ENCODE data around the gene FLAD1. TPM values are rescaled to one million over a fixed set of nuclear protein-coding genes. Genes with fewer than 3 reads are reported as not detected.

FLAD1 gene
- total and polyA plus RNA-seq, 4 donors = 10.9 to 37.0 (median 30.6) TPM

- TF ChIP-seq, protein P1, sequence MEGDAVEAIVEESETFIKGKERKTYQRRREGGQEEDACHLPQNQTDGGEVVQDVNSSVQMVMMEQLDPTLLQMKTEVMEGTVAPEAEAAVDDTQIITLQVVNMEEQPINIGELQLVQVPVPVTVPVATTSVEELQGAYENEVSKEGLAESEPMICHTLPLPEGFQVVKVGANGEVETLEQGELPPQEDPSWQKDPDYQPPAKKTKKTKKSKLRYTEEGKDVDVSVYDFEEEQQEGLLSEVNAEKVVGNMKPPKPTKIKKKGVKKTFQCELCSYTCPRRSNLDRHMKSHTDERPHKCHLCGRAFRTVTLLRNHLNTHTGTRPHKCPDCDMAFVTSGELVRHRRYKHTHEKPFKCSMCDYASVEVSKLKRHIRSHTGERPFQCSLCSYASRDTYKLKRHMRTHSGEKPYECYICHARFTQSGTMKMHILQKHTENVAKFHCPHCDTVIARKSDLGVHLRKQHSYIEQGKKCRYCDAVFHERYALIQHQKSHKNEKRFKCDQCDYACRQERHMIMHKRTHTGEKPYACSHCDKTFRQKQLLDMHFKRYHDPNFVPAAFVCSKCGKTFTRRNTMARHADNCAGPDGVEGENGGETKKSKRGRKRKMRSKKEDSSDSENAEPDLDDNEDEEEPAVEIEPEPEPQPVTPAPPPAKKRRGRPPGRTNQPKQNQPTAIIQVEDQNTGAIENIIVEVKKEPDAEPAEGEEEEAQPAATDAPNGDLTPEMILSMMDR (IDR thresholded peaks at IDR 0.05; ENCODE audit: control extremely low read depth, extremely low read depth) = no peak
- Histone ChIP-seq H3K27ac (ENCODE audit: low read depth in 1 of 2, low read length in 1 of 2) (peak overlapping the region in 1 of 2 donors; percentile 23), H3K27me3 (ENCODE audit: control insufficient read depth in 3 of 3, insufficient read depth in 3 of 3, low read length in 2 of 3) (no peaks in the 10 kb centered on the region), H3K4me3 (no peak overlapping the region), H3K9ac (ENCODE audit: insufficient read depth in 1 of 2, low read length in 2 of 2) (no peak overlapping the region), H3K9me3 (ENCODE audit: control insufficient read depth in 4 of 4, insufficient read depth in 3 of 4, low read length in 3 of 4) (no peaks in the 10 kb centered on the region), H3K36me3 (ENCODE audit: control insufficient read depth in 4 of 4, insufficient read depth in 4 of 4, low read length in 4 of 4) (peaks cover 18 to 53% (median 33%) of the 10 kb centered on the region in 4 donors), H3K4me1 (ENCODE audit: control insufficient read depth in 5 of 5, insufficient read depth in 5 of 5, low read length in 5 of 5) (peaks cover 0 to 50% (median 27%) of the 10 kb centered on the region in 5 donors)
- 66 to 69% methylated on average over 5 of the region's 5 CpGs for WGBS, 2 donors
- no peak for ATAC-seq (ENCODE audit: insufficient read depth, low FRiP score)
- DNase-seq = no peak
Observed at GRCh38 chr1:154967331-154967950, 15.7 kb upstream of the FLAD1 start.

DNA sequence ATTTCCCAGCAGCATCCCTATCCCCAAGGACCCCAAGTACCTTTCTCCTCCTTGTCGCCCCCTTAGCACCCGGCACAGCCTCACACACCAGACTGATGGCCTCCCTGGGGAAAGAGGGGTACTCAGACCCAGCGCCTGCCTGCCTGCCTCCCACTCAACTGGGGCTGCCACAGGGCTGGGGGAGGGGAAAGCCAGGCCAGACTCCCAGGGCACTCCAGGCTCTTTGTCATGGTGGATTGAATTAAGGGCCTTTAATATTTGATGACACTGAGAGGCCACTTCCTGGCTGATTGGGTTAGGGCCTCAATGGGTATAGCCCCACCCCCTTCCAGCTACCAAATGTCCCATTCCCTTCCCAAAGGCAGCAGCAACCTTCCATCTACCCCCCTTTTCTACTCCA is 14.4 kb upstream of the FLAD1 start:
- Histone ChIP-seq H3K9me3 (ENCODE audit: control insufficient read depth in 4 of 4, insufficient read depth in 3 of 4, low read length in 3 of 4) (no peaks in the 10 kb centered on the region), H3K9ac (ENCODE audit: insufficient read depth in 1 of 2, low read length in 2 of 2) (no peak overlapping the region), H3K27ac (ENCODE audit: low read depth in 1 of 2, low read length in 1 of 2) (peak overlapping the region in 1 of 2 donors; percentile 94), H3K4me1 (ENCODE audit: control insufficient read depth in 5 of 5, insufficient read depth in 5 of 5, low read length in 5 of 5) (peaks cover 0 to 51% (median 23%) of the 10 kb centered on the region in 5 donors), H3K27me3 (ENCODE audit: control insufficient read depth in 3 of 3, insufficient read depth in 3 of 3, low read length in 2 of 3) (no peaks in the 10 kb centered on the region), H3K4me3 (no peak overlapping the region), H3K36me3 (ENCODE audit: control insufficient read depth in 4 of 4, insufficient read depth in 4 of 4, low read length in 4 of 4) (peaks cover 18 to 45% (median 30%) of the 10 kb centered on the region in 4 donors)
- WGBS, 2 donors = 87 to 89% methylated on average over 3 of the region's 3 CpGs
- TF ChIP-seq, protein P1 (IDR thresholded peaks at IDR 0.05; ENCODE audit: control extremely low read depth, extremely low read depth) = no peak
- DNase-seq (no peak), ATAC-seq (ENCODE audit: insufficient read depth, low FRiP score) (no peak)

GRCh38 chr1:154969246-154969645 is 13.9 kb upstream of the FLAD1 start:
- peak overlapping the region in 1 of 2 donors; percentile 7 for H3K9ac ChIP-seq (ENCODE audit: insufficient read depth in 1 of 2, low read length in 2 of 2)
- WGBS, 2 donors = 68 to 70% methylated on average over 5 of the region's 5 CpGs

More at GRCh38 chr1:154969246-154969645, 13.9 kb upstream of the FLAD1 start:
- peak overlapping the region in 1 of 2 donors; percentile 94 for H3K27ac ChIP-seq (ENCODE audit: low read depth in 1 of 2, low read length in 1 of 2)
- H3K4me1 ChIP-seq (ENCODE audit: control insufficient read depth in 5 of 5, insufficient read depth in 5 of 5, low read length in 5 of 5) = peaks cover 0 to 51% (median 22%) of the 10 kb centered on the region in 5 donors
- no peaks in the 10 kb centered on the region for H3K9me3 ChIP-seq (ENCODE audit: control insufficient read depth in 4 of 4, insufficient read depth in 3 of 4, low read length in 3 of 4)
- peaks cover 18 to 41% (median 27%) of the 10 kb centered on the region in 4 donors for H3K36me3 ChIP-seq (ENCODE audit: control insufficient read depth in 4 of 4, insufficient read depth in 4 of 4, low read length in 4 of 4)
- TF ChIP-seq, protein P1 (IDR thresholded peaks at IDR 0.05; ENCODE audit: control extremely low read depth, extremely low read depth) = no peak
- H3K4me3 ChIP-seq = peak overlapping the region; percentile 12
- DNase-seq (no peak), ATAC-seq (ENCODE audit: insufficient read depth, low FRiP score) (no peak)
- no peaks in the 10 kb centered on the region for H3K27me3 ChIP-seq (ENCODE audit: control insufficient read depth in 3 of 3, insufficient read depth in 3 of 3, low read length in 2 of 3)
